CD14-positive monocyte (primary cell): Measurements from ENCODE around the gene NSD1. TPM values are rescaled to one million over a fixed set of nuclear protein-coding genes. Genes with fewer than 3 reads are reported as not detected.
A peak's percentile ranks its signal among the peaks of the same experiment; 100 is the strongest.

Experiments used
- DNase-seq, 3 donors: peaks; one replicate each; pipeline ENCODE4 v3.0.0-alpha.2; 2011 to 2022
- H2AFZ ChIP-seq: 2 replicates; pipeline ENCODE4 v1.6.0; 2012; ENCODE audit warnings: mild to moderate bottlenecking, low read depth, low read length, inconsistent platforms; ENCODE audit not compliant: insufficient read depth, poor library complexity, severe bottlenecking
- H3K27ac ChIP-seq, 2 donors: 1 replicate in 1 of 2; 2 replicates in 1 of 2; pipeline ENCODE4 v1.5.1; 2012 to 2013; ENCODE audit warnings: low read length in 2 of 2, control low read depth in 1 of 2, inconsistent platforms in 1 of 2, low read depth in 1 of 2, mild to moderate bottlenecking in 1 of 2
- H3K27me3 ChIP-seq, 2 donors: one replicate each; pipeline versions ENCODE4 v1.6.0 to v1.6.1; 2011 to 2013; ENCODE audit warnings: low read length in 2 of 2; ENCODE audit not compliant: control insufficient read depth in 2 of 2, insufficient read depth in 2 of 2
- H3K36me3 ChIP-seq, 2 donors: replicated peaks in 1 of 2; 1 replicate in 1 of 2; 2 replicates in 1 of 2; pipeline versions ENCODE4 v1.5.1 to v1.6.1; 2012 to 2013; ENCODE audit warnings: low read length in 2 of 2, control low read depth in 1 of 2, inconsistent platforms in 1 of 2, mild to moderate bottlenecking in 1 of 2; ENCODE audit not compliant: insufficient read depth in 2 of 2, control insufficient read depth in 1 of 2
- H3K4me1 ChIP-seq, 2 donors: 1 replicate in 1 of 2; 2 replicates in 1 of 2; pipeline versions ENCODE4 v1.5.1 to v1.6.1; 2012 to 2013; ENCODE audit warnings: low read length in 2 of 2, control low read depth in 1 of 2, inconsistent platforms in 1 of 2, mild to moderate bottlenecking in 1 of 2, moderate library complexity in 1 of 2; ENCODE audit not compliant: insufficient read depth in 2 of 2, control insufficient read depth in 1 of 2
- H3K4me2 ChIP-seq: replicated peaks from 2 replicates; pipeline ENCODE3; 2012; ENCODE audit warnings: low read length, moderate library complexity, mild to moderate bottlenecking; ENCODE audit not compliant: poor library complexity, severe bottlenecking; ENCODE audit errors: extremely low read depth
- H3K4me3 ChIP-seq, 3 experiments: fragments of 200-600 bp in 1 of 3; sonication (generic) in 1 of 3; replicated peaks in 1 of 3; 1 replicate in 2 of 3; 2 replicates in 1 of 3; pipeline ENCODE4 v1.5.1; 2011 to 2013; ENCODE audit warnings: low read length in 3 of 3, mild to moderate bottlenecking in 3 of 3, control low read depth in 2 of 3, low read depth in 2 of 3, inconsistent platforms in 1 of 3, moderate library complexity in 1 of 3
- H3K79me2 ChIP-seq: 2 replicates; pipeline ENCODE4 v1.6.0; 2012; ENCODE audit warnings: mild to moderate bottlenecking, control low read depth, inconsistent platforms, low read length, moderate library complexity; ENCODE audit not compliant: insufficient read depth
- H3K9ac ChIP-seq: 2 replicates; pipeline ENCODE4 v1.6.0; 2017; ENCODE audit warnings: low read length, mild to moderate bottlenecking; ENCODE audit not compliant: insufficient read depth, poor library complexity, severe bottlenecking
- H3K9me3 ChIP-seq, 2 donors: replicated peaks in 1 of 2; 1 replicate in 1 of 2; 2 replicates in 1 of 2; pipeline versions ENCODE4 v1.5.1 to v1.6.1; 2012 to 2013; ENCODE audit warnings: low read length in 2 of 2, control low read depth in 1 of 2; ENCODE audit not compliant: control insufficient read depth in 1 of 2, insufficient read depth in 1 of 2
- H4K20me1 ChIP-seq: 2 replicates; pipeline ENCODE4 v1.6.0; 2012; ENCODE audit warnings: mild to moderate bottlenecking, low read length, control low read depth, moderate library complexity; ENCODE audit not compliant: insufficient read depth
- H3K27ac Mint-ChIP-seq, 7 donors: one replicate each; pipeline ENCODE4 v1.8.0; 2020; ENCODE audit warnings: mild to moderate bottlenecking in 7 of 7, mixed read lengths in 7 of 7, moderate library complexity in 6 of 7, inconsistent platforms in 2 of 7
- H3K27me3 Mint-ChIP-seq, 3 donors: one replicate each; pipeline ENCODE4 v1.8.0; 2021 to 2022; ENCODE audit warnings: low read depth in 3 of 3, mild to moderate bottlenecking in 3 of 3, mixed read lengths in 3 of 3, moderate library complexity in 3 of 3, inconsistent platforms in 1 of 3
- H3K36me3 Mint-ChIP-seq, 2 donors: one replicate each; pipeline ENCODE4 v1.8.0; 2020; ENCODE audit warnings: mixed read lengths in 2 of 2, inconsistent platforms in 1 of 2, mild to moderate bottlenecking in 1 of 2
- H3K4me1 Mint-ChIP-seq: one replicate; pipeline ENCODE4 v1.8.0; 2020; ENCODE audit warnings: mild to moderate bottlenecking, mixed read lengths
- H3K4me3 Mint-ChIP-seq, 2 donors: one replicate each; pipeline ENCODE4 v1.8.0; 2020; ENCODE audit warnings: mild to moderate bottlenecking in 2 of 2, mixed read lengths in 2 of 2, moderate library complexity in 1 of 2
- H3K9me3 Mint-ChIP-seq, 7 donors: one replicate each; pipeline ENCODE4 v1.8.0; 2020 to 2022; ENCODE audit warnings: mixed read lengths in 7 of 7, mild to moderate bottlenecking in 6 of 7, moderate library complexity in 6 of 7, inconsistent platforms in 2 of 7
- WGBS: methylation state at CpG from one replicate; pipeline ENCODE4 v1.1.5; 2013; ENCODE audit warnings: missing lambda C conversion rate; ENCODE audit not compliant: insufficient coverage; 5-methylcytosine and 5-hydroxymethylcytosine counted together
- intact Hi-C, 2 donors: fragments of 100-400 bp; cut with micrococcal nuclease; formaldehyde crosslinking; loops; one replicate each; pipeline versions ENCODE4 v1.15.0 to v1.15.1; 2023
- polyA plus RNA-seq, 3 donors: library from polyadenylated mRNA; depleted of rRNA in 1 of 3; unstranded in 2 of 3; stranded (reverse) in 1 of 3; fragments of 300-500 nt in 2 of 3; fragments of >200 nt in 1 of 3; fragmentation: Illumina TruSeq in 2 of 3; gene quantifications; 1 replicate in 2 of 3; 2 replicates in 1 of 3; pipeline ENCODE4 v1.2.3, GENCODE V29; 2012 to 2021
- TF ChIP-seq, protein P1 (sequence below): fragments of 200-600 bp; IDR thresholded peaks from one replicate; pipeline ENCODE4 v1.8.0; 2022; ENCODE audit warnings: antibody characterized with exemption, mild to moderate bottlenecking

The NSD1 gene
- polyA plus RNA-seq, 3 donors: 12.6 to 31.9 (median 19.0) TPM

DNA sequence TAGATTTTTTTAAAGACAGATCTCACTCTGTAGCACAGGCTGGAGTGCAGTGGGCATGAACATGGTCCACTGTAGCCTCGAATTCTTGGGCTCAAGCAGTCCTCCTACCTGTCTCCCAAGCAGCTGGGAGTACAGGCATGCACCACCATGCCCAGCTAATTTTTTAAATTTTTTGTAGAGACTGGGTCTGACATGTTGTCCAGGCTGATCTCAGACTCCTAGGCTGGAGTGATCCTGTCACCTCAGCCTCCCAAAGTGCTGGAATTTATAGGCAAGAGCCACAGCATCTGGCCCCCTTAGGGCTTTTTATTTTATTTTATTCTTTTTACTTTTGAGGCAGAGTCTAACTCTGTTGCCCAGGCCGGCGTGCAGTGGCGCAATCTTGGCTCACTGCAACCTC is 56.4 kb downstream of the NSD1 start:
- peaks cover 90% of the 10 kb centered on the region for H4K20me1 ChIP-seq
- Mint-ChIP-seq H3K27me3 (no peaks in the 10 kb centered on the region), H3K27ac (peak overlapping the region in 2 of 7 donors; percentile 26 to 61), H3K36me3 (peaks cover 25 to 63% of the 10 kb centered on the region in 2 donors), H3K9me3 (no peaks in the 10 kb centered on the region), H3K4me3 (no peak overlapping the region), H3K4me1 (no peaks in the 10 kb centered on the region)
- peaks cover 60% of the 10 kb centered on the region for H3K79me2 ChIP-seq
- no peak overlapping the region for H3K4me3 ChIP-seq
- H3K36me3 ChIP-seq: peaks cover 42 to 67% of the 10 kb centered on the region in 2 donors
- TF ChIP-seq, protein P1, sequence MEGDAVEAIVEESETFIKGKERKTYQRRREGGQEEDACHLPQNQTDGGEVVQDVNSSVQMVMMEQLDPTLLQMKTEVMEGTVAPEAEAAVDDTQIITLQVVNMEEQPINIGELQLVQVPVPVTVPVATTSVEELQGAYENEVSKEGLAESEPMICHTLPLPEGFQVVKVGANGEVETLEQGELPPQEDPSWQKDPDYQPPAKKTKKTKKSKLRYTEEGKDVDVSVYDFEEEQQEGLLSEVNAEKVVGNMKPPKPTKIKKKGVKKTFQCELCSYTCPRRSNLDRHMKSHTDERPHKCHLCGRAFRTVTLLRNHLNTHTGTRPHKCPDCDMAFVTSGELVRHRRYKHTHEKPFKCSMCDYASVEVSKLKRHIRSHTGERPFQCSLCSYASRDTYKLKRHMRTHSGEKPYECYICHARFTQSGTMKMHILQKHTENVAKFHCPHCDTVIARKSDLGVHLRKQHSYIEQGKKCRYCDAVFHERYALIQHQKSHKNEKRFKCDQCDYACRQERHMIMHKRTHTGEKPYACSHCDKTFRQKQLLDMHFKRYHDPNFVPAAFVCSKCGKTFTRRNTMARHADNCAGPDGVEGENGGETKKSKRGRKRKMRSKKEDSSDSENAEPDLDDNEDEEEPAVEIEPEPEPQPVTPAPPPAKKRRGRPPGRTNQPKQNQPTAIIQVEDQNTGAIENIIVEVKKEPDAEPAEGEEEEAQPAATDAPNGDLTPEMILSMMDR: no peak
- no peak overlapping the region for H3K27ac ChIP-seq
- DNase-seq: no peak
- intact Hi-C loops: no loop called here
- no peaks in the 10 kb centered on the region for H3K9me3 ChIP-seq
- H3K4me1 ChIP-seq: no peaks in the 10 kb centered on the region
- H3K9ac ChIP-seq: no peak overlapping the region
- 83% methylated on average over 4 of the region's 4 CpGs for WGBS
- H3K27me3 ChIP-seq: no peaks in the 10 kb centered on the region
- no peak overlapping the region for H2AFZ ChIP-seq
- no peak overlapping the region for H3K4me2 ChIP-seq

DNA sequence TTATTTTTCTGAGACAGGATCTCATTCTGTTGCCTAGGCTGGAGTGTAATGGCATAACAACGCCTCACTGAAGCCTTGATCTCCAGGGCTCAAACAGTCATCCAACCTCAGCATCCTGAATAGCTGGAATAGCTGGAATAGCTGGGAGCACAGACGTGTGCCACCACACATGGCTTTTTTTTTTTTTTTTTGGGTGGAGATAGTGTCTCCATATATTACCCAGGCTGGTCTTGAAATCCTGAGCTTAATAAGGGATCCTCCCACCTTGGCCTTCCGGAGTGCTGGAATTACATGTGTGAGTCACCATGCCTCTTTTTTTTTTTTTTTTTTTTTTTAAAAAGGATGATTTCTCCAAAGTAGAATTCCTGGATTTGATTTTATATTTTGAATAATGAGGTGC is 60.7 kb downstream of the NSD1 start:
- H3K79me2 ChIP-seq: peaks cover 47% of the 10 kb centered on the region
- H3K27me3 Mint-ChIP-seq: no peaks in the 10 kb centered on the region
- H3K9ac ChIP-seq: no peak overlapping the region
- no peak for DNase-seq
- H3K9me3 ChIP-seq: no peaks in the 10 kb centered on the region
- intact Hi-C loops: no loop called here
- H3K4me2 ChIP-seq: no peak overlapping the region
- no peak overlapping the region for H3K4me3 Mint-ChIP-seq
- no peak overlapping the region for H3K27ac ChIP-seq
- TF ChIP-seq, protein P1: no peak
- no peak overlapping the region for H2AFZ ChIP-seq
- no peak overlapping the region for H3K27ac Mint-ChIP-seq
- H3K36me3 ChIP-seq: peaks cover 67 to 75% of the 10 kb centered on the region in 2 donors
- H3K4me3 ChIP-seq: no peak overlapping the region
- peaks cover 38 to 72% of the 10 kb centered on the region in 2 donors for H3K36me3 Mint-ChIP-seq
- WGBS: no CpG with 5 or more reads among the region's 3 CpGs
- H3K4me1 ChIP-seq: no peaks in the 10 kb centered on the region
- H3K9me3 Mint-ChIP-seq: no peaks in the 10 kb centered on the region
- peaks cover 5% of the 10 kb centered on the region for H3K4me1 Mint-ChIP-seq
- H3K27me3 ChIP-seq: no peaks in the 10 kb centered on the region
- peaks cover 88% of the 10 kb centered on the region for H4K20me1 ChIP-seq
